CD4-positive, alpha-beta T cell (primary cell): ENCODE results near the gene SOWAHC. TPM values are rescaled to one million over a fixed set of nuclear protein-coding genes. Genes with fewer than 3 reads are reported as not detected.

Experiments
- ATAC-seq: fragments of 200-7000 bp; cut with Tn5 transposase; one replicate; pipeline ENCODE4 v1.10.0; 2022; ENCODE audit warnings: mild to moderate bottlenecking; ENCODE audit not compliant: poor library complexity
- CTCF ChIA-PET: fragments of 350-600 bp; sonication (Branson Sonifier 250); formaldehyde crosslinking; loops from one replicate; lab custom pipeline; 2021; ENCODE audit warnings: antibody characterized with exemption, inconsistent platforms; lab: Charles Lee
- POLR2A ChIA-PET: fragments of 350-600 bp; sonication (Branson Sonifier 250); formaldehyde crosslinking; loops from one replicate; lab custom pipeline; 2021; ENCODE audit warnings: antibody characterized with exemption, inconsistent platforms; lab: Charles Lee
- DNase-seq, 14 experiments: peaks; one replicate each; pipeline ENCODE4 v3.0.0-alpha.2; 2013 to 2020; ENCODE audit warnings: mixed read lengths in 2 of 14
- H3K27ac ChIP-seq, 2 donors: one replicate each; pipeline versions ENCODE4 v1.5.1 to v1.7.0; 2013; ENCODE audit warnings: low read length in 2 of 2, low read depth in 1 of 2, mild to moderate bottlenecking in 1 of 2
- H3K27me3 ChIP-seq, 2 experiments: 1 replicate in 1 of 2; 2 replicates in 1 of 2; pipeline versions ENCODE4 v1.6.1 to v1.7.0; 2013; ENCODE audit warnings: low read length in 2 of 2, control low read depth in 1 of 2, mild to moderate bottlenecking in 1 of 2, moderate library complexity in 1 of 2; ENCODE audit not compliant: insufficient read depth in 2 of 2, control insufficient read depth in 1 of 2
- H3K36me3 ChIP-seq: one replicate; pipeline ENCODE4 v1.6.1; 2013; ENCODE audit warnings: low read length, control low read depth; ENCODE audit not compliant: insufficient read depth
- H3K4me1 ChIP-seq: one replicate; pipeline ENCODE4 v1.6.1; 2013; ENCODE audit warnings: low read length, control low read depth; ENCODE audit not compliant: insufficient read depth
- H3K4me3 ChIP-seq: one replicate; pipeline ENCODE4 v1.5.1; 2013; ENCODE audit warnings: mild to moderate bottlenecking, low read length, moderate library complexity
- H3K9me3 ChIP-seq, 2 experiments: 1 replicate in 1 of 2; 2 replicates in 1 of 2; pipeline versions ENCODE4 v1.6.1 to v1.7.0; 2013; ENCODE audit warnings: low read length in 2 of 2, mild to moderate bottlenecking in 2 of 2, control low read depth in 1 of 2, moderate library complexity in 1 of 2; ENCODE audit not compliant: control insufficient read depth in 1 of 2, insufficient read depth in 1 of 2
- H3K27ac Mint-ChIP-seq: one replicate; pipeline ENCODE4 v1.8.0; 2020; ENCODE audit warnings: mixed read lengths
- H3K27me3 Mint-ChIP-seq: one replicate; pipeline ENCODE4 v1.8.0; 2021; ENCODE audit warnings: mixed read lengths
- H3K36me3 Mint-ChIP-seq: one replicate; pipeline ENCODE4 v1.8.0; 2021; ENCODE audit warnings: low read depth, mixed read lengths
- H3K4me1 Mint-ChIP-seq: one replicate; pipeline ENCODE4 v1.8.0; 2021; ENCODE audit warnings: low read depth, mixed read lengths
- H3K4me3 Mint-ChIP-seq: one replicate; pipeline ENCODE4 v1.8.0; 2020; ENCODE audit warnings: mild to moderate bottlenecking, mixed read lengths
- H3K9me3 Mint-ChIP-seq: one replicate; pipeline ENCODE4 v1.8.0; 2020; ENCODE audit warnings: mixed read lengths
- intact Hi-C, 2 experiments: fragments of 100-400 bp; cut with DNase I in 1 of 2; cut with micrococcal nuclease in 1 of 2; formaldehyde crosslinking; loops; one replicate each; pipeline versions ENCODE4 v1.15.1 to v1.9.0; 2023 to 2025; cut with DNase I, micrococcal nuclease
- total RNA-seq, 174 experiments: library from RNA in 2 of 174; stranded (reverse) in 2 of 174; gene quantifications; one replicate each; pipeline ENCODE4 v1.2.3 and lab custom pipeline; 2021 to 2026
- TF ChIP-seq, protein P1 (sequence below): fragments of 200-600 bp; IDR thresholded peaks from one replicate; pipeline ENCODE4 v1.8.0; 2022; ENCODE audit warnings: antibody characterized with exemption, mild to moderate bottlenecking

Gene SOWAHC
- total RNA-seq, 2 experiments from 2014 or later = 1.3 to 1.6 TPM

DNA sequence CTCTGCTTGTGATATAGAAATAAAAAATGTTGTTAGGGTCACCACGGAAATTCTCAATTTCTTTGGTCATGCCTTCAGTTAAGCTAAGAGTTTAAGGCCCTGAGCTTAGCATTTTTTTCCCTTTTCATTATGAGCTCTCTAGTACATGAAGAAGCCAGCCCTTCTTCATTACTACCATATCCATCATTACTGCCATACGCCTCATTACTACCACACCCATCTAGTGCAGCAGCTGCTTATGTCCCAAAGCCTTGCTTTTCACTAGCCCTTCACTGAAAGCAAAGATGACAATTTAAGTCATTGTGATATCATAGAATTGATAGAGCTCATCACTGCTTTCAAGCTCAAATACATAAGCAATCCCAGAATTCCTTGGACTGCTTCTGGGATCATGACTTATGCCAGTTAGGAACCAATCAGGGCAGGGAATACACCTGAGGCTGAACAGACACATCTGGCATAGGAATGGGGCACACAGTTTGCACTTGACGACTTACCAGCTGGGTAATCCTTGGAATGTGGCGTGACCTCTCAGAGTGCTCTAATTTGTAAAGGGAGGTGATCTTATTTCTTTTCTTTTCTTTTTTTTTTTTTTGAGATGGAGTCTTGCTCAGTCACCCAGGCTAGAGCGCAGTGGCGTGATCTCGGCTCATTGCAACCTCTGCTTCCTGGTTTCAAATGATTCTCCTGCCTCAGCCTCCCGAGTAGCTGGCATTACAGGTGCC, 40.3 kb downstream of the SOWAHC start:
- Histone ChIP-seq H3K36me3 (no peaks in the 10 kb centered on the region), H3K9me3 (peaks cover 0 to 16% of the 10 kb centered on the region in 2 experiments), H3K4me1 (no peaks in the 10 kb centered on the region), H3K4me3 (no peak overlapping the region), H3K27ac (no peak overlapping the region), H3K27me3 (peaks cover 0 to 2% of the 10 kb centered on the region in 2 experiments)
- intact Hi-C loops = no loop called here
- ATAC-seq (no peak), DNase-seq (no peak)
- no peak overlapping the region for H3K27ac Mint-ChIP-seq
- peaks cover 24% of the 10 kb centered on the region for H3K27me3 Mint-ChIP-seq
- H3K9me3 Mint-ChIP-seq = no peaks in the 10 kb centered on the region
- TF ChIP-seq, protein P1, sequence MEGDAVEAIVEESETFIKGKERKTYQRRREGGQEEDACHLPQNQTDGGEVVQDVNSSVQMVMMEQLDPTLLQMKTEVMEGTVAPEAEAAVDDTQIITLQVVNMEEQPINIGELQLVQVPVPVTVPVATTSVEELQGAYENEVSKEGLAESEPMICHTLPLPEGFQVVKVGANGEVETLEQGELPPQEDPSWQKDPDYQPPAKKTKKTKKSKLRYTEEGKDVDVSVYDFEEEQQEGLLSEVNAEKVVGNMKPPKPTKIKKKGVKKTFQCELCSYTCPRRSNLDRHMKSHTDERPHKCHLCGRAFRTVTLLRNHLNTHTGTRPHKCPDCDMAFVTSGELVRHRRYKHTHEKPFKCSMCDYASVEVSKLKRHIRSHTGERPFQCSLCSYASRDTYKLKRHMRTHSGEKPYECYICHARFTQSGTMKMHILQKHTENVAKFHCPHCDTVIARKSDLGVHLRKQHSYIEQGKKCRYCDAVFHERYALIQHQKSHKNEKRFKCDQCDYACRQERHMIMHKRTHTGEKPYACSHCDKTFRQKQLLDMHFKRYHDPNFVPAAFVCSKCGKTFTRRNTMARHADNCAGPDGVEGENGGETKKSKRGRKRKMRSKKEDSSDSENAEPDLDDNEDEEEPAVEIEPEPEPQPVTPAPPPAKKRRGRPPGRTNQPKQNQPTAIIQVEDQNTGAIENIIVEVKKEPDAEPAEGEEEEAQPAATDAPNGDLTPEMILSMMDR = no peak
- CTCF ChIA-PET = no interaction called here
- H3K36me3 Mint-ChIP-seq = no peaks in the 10 kb centered on the region
- POLR2A ChIA-PET = no interaction called here
- no peaks in the 10 kb centered on the region for H3K4me1 Mint-ChIP-seq
- H3K4me3 Mint-ChIP-seq = no peak overlapping the region

GRCh38 chr2:109655287-109655686, 41.1 kb downstream of the SOWAHC start:
- no peaks in the 10 kb centered on the region for H3K36me3 Mint-ChIP-seq
- H3K4me3 ChIP-seq = no peak overlapping the region
- DNase-seq (no peak), ATAC-seq (no peak)
- no peak overlapping the region for H3K4me3 Mint-ChIP-seq
- H3K9me3 ChIP-seq = peaks cover 0 to 19% of the 10 kb centered on the region in 2 experiments
- TF ChIP-seq, protein P1 = no peak
- H3K9me3 Mint-ChIP-seq = no peaks in the 10 kb centered on the region
- peaks cover 16% of the 10 kb centered on the region for H3K27me3 Mint-ChIP-seq
- H3K27ac ChIP-seq = no peak overlapping the region
- H3K27ac Mint-ChIP-seq = no peak overlapping the region
- H3K4me1 ChIP-seq = no peaks in the 10 kb centered on the region
- POLR2A ChIA-PET = no interaction called here
- H3K36me3 ChIP-seq = no peaks in the 10 kb centered on the region
- intact Hi-C loops = no loop called here
- H3K27me3 ChIP-seq = peaks cover 0 to 2% of the 10 kb centered on the region in 2 experiments
- no peaks in the 10 kb centered on the region for H3K4me1 Mint-ChIP-seq
- CTCF ChIA-PET = no interaction called here

DNA sequence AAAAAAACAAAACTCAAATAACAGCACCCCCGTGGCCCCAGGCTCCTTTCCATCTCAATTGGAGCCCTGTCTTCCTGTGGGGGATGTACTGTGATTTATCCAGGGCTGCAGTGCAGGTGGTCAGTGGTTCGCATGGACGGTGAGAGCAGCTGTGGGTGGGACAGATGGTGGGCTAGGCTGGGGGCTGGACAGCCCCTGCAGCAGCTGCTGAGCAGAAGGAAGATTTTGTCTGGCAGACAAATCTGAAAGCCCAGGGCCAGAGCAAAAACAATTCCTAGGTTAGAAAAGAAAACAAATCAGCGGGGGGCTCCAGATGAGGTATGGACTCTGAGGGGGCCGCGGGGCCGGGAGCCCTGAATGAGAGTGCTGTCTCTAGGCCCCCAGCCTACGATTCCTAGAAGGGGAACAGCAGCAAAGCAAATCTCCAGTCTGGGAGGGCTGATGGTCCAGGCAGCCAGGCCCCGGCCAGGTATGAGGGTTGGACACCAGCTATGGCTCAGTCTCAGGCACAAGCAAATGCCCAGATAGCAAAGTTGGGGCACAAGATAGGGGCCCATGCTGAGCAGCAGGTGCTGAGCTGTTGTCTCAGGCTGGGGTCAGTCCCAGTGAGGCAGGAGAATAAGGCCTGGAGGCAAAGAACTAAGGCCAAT, 45.4 kb downstream of the SOWAHC start:
- ATAC-seq (no peak), DNase-seq (no peak)
- no peak overlapping the region for H3K4me3 Mint-ChIP-seq
- peaks cover 0 to 5% of the 10 kb centered on the region in 2 experiments for H3K9me3 ChIP-seq
- H3K27ac Mint-ChIP-seq = no peak overlapping the region
- peaks cover 0 to 4% of the 10 kb centered on the region in 2 experiments for H3K27me3 ChIP-seq
- H3K36me3 ChIP-seq = no peaks in the 10 kb centered on the region
- H3K4me3 ChIP-seq = no peak overlapping the region
- no peak overlapping the region for H3K27ac ChIP-seq
- no peaks in the 10 kb centered on the region for H3K4me1 Mint-ChIP-seq
- no peaks in the 10 kb centered on the region for H3K36me3 Mint-ChIP-seq
- TF ChIP-seq, protein P1 = no peak
- H3K9me3 Mint-ChIP-seq = no peaks in the 10 kb centered on the region
- intact Hi-C loops = no loop called here
- ChIA-PET CTCF (no interaction called here), POLR2A (no interaction called here)
- H3K4me1 ChIP-seq = no peaks in the 10 kb centered on the region
- peaks cover 9% of the 10 kb centered on the region for H3K27me3 Mint-ChIP-seq
